Measurements from ENCODE around the gene GOLGA7B.

GOLGA7B gene

DNA sequence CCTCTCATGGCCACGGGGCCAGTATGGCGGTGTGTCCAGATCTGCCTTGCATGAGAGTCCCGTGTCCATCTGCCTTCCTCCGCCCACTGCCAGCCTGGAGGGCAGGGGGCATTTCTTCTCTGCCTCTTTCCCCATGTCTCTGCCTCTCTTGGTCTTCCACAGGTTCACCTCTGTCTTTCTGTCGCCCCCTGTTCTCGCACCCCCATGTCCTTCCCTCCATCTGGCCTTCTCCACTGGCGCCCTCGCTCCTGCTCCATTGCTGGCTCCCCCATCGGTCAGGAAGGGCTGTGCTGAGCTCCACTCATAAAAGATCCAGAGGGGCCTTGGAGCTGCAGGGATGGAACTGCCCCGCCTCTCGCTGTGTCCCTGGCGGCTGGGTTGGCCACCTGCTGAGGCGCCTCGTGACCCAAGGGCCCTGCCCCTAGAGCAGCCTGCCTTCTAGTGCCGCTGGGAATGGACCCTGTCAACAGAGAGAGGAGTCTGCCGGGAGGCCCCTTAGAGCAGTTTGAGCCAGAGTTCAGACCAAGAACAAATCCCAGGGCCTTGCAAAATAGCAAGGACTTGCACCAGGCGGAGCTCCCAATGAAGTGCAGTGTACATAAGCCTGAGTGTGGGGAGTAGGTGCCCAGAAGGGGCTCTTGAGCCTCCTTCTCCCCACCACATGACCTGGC, 42.0 kb downstream of the GOLGA7B start:
- in situ Hi-C loops (cut with HindIII; ENCODE audit: low sequenced_read_pairs): no loop called here

DNA sequence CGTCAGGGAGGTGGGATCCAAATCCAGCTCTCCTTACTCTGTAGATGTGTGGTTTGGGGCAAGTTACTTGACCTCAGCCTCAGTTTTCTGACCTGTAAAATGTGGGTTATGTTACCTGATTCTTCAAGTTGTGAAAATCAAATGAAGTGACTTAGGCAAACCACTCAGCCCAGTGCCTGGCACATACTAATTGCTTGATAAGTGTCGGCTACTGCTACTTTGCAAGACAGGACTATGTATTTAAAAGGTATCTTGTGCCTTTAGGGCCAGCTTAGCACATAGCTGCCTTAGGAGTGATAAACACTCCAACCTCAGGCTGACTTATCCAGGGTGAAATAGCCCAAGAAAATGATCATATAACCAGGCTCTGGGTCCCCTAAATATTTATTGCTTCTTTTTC, 42.9 kb downstream of the GOLGA7B start:
- in situ Hi-C loops (cut with HindIII; ENCODE audit: low sequenced_read_pairs): no loop called here

DNA sequence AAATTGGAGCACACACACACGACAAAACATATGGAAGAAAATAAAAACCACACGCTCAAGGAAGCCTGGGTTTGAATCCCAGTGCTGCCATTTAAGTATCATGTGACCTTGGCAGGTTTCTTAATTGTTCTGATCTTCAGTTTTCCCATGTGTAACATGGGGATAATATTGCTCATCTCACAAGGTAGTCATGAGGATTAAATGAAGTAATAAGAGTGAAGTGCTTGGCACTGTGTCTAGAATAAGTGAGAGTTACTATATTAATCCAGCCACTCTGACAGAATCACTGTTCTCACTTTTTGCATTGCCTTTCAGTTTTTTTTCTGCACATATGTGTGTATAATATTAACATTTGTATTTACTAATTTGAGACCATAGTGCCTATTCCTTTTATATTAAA, 43.3 kb downstream of the GOLGA7B start:
- in situ Hi-C loops (cut with HindIII; ENCODE audit: low sequenced_read_pairs): no loop called here

DNA sequence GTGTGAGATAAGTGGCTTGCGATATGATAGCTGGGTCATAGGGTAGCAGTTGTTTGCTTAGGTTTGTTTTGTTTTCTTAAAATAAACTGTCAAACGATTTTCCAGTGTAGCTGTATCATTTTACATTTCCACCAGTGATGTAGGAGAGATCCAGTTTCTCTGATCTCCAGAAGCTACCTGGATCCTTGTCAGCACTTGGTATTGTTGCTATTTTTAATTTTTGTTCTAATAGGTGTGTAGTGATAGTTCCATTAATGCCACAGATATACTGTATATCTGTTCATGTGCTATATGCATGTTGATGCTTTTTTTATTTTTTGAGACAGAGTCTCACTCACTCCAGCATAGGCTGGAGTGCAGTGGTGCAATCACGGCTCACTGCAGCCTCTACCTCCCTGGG, 44.4 kb downstream of the GOLGA7B start:
- in situ Hi-C loops (cut with HindIII; ENCODE audit: low sequenced_read_pairs): no loop called here

DNA sequence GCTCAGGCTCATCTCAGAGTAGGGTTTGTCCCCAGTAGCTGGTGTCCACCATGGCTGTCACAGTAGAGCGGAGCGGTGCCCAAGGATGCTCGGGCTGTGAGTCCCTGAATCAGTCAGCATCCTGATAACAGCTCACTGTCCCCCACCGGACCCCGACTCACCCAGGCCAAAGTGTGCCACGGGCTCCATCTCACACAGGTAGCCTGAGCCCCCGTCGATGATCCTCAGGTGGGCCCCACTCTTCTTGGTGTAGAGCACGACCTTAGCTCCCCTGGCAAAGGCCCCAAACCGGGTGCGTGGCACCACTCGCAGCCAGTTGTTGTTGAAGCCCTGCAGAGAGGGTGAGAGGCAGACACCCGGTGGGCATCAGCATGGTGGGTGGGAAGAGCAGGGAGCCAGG, 45.4 kb downstream of the GOLGA7B start:
- in situ Hi-C loops (cut with HindIII; ENCODE audit: low sequenced_read_pairs): no loop called here

DNA sequence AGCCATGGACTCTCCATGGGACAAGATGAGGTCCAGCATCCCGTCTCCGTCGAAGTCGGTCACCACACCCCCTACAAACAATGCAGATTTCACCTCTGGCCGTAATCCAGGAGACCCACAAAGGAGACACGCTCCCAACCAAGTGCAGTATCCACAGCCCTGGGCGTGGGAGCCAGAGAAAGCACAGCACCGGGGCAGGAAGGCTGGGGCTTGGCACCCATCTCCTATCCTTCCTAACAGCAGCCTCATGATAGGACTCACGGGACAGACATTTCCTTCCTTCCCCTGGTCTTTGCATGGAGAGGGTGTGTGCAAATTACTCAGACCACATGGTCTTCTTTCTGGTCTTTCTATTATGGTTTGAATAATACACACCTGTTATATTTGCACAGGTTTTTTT, 46.3 kb downstream of the GOLGA7B start:
- in situ Hi-C loops (cut with HindIII; ENCODE audit: low sequenced_read_pairs): no loop called here

DNA sequence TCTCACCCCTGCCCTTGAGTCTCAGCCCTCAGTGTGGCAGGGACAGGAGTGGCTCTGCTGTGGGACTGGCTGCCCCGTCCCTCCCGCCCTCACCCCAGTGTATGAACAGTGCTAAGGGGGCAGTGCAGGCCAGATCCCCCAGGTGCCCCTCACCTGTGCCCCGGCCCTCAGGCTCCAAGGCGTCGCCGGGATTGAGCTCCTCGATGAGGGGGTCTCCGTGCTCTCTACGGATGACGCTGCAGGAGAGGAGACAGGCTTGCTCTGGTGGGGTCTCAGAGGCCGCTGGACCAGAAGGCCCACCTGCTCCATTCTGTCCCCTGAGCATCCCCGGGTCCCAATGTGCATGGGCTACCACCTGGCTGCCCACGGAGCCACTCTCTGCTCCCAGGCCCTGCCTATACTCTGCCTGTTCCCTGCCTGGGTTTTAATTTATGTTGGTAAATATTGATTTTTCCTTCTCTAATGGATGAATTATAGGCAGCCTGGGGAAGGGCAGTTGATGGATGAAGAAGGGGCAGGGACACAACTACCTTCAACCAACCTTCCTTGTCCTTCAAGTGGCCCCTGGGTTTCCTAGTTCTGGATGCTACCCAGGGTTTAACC, 47.2 kb downstream of the GOLGA7B start:
- in situ Hi-C loops (cut with HindIII; ENCODE audit: low sequenced_read_pairs): no loop called here

DNA sequence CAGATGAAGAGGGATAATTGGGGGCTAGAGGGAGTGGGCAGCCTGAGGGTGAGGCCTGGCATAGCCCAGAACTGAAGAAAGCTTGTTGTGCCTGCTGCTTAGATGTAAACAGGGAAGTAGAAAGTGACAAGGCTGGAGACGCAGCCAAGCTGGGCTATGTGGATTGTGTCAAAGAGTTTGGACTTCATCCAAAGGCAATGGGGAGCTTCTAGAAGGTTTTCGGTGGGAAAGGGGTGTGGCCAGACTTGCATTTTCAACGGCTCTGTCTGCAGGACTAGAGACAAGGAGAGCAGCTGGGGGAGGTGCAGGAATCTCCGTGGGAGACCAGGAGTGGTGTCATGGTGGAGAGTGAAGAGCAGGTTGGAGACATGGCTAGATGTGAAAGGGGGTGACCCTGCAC, 48.8 kb downstream of the GOLGA7B start:
- in situ Hi-C loops (cut with HindIII; ENCODE audit: low sequenced_read_pairs): no loop called here

DNA sequence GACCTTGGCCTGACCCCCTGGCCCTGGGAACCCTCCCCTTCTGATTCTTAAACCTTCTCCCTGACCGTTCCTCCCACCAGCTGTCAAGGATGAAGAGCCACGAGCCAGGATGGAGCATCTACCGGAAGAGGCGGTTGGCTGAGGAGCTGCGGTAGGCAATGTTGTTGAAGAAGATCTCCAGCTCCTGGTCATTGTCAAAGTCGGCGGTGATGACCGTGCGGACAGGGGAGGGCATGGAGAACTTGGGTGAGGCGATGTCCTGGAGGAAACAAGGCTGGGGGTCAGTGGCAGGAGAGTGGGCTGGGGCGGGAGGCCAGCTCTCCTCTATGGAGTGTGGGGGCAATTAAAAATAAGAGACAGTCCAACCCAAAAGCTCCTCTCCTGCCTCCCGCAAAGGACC, 51.7 kb downstream of the GOLGA7B start:
- in situ Hi-C loops (cut with HindIII; ENCODE audit: low sequenced_read_pairs): no loop called here

DNA sequence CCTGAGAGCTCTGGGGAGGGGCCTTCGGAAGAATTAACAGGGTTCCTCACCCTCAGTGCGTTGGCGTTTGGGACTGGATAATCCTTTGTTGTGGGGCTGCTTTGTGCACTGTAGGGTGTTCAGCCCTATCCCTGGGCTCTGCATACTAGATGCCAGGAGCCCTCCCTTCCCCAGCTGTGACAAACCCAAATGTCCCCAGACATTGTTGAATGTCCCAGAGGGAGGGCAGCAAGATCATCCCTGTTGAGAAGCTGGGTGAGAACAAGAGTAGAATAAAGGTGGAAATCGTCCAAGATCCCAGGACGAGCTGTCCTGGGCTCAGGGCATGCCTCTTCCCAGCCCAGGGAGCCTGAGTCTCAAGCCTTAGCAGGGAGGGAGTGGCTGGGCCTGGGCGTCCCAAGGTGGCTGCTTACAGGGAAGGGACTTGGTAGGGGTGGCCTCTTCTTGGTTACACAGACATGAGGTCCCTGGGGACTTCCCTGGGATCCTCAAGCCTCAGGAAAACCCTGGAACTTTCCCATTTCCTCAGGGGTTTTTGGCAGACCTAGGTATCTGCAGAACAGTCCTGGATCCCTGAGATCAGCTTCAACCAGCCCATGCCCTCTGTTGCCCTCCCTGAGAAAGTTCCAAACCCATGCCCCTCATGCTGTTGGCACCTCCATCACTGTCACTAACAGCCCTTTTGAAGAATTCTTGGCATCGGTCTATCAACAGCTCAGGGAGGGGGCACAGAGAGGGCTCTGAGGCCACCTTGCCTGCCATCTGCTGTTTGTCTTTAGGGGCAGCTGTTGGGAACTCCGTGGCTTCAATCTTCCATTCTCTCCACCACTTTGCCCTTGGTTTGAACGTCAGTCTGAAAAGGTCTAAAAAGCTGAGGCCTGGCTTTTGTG, 53.7 kb downstream of the GOLGA7B start:
- in situ Hi-C loops (cut with HindIII; ENCODE audit: low sequenced_read_pairs): no loop called here

DNA sequence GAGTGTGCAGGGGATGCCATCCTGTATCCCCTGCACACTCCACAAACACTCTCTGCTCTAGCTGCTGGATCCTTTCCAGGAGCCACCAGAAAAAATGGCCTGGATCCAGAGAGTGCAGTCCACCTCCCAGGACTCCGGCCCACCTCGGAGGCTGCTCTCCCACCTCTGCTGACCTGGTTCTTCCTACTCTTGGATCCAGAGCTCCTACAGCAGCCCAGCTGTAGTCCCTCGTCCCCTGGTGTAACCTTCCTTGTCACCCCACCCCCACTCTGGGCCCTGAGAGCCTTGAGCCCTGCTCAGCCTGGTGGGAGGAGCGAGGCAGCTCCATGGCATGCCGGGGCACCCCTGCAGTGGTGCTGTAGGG, 54.4 kb downstream of the GOLGA7B start:
- in situ Hi-C loops (cut with HindIII; ENCODE audit: low sequenced_read_pairs): no loop called here

DNA sequence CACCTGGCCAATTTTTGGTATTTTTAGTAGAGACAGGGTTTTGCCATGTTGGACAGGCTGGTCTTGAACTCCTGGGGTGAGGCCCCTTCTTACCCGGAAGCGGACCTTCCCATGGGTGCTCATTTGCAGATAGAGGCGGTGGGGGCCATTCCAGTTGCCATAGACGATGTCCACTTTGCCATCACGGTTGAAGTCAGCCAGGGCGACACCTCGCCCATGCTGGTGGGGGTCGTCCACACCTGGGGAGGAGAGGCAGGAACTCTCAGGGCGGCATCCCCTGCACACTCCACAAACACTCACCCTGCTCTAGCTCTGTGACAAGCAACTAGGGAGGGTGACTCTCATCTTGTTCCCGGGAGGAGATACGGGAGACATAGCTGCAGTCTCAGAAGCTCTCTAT, 54.9 kb downstream of the GOLGA7B start:
- in situ Hi-C loops (cut with HindIII; ENCODE audit: low sequenced_read_pairs): no loop called here

DNA sequence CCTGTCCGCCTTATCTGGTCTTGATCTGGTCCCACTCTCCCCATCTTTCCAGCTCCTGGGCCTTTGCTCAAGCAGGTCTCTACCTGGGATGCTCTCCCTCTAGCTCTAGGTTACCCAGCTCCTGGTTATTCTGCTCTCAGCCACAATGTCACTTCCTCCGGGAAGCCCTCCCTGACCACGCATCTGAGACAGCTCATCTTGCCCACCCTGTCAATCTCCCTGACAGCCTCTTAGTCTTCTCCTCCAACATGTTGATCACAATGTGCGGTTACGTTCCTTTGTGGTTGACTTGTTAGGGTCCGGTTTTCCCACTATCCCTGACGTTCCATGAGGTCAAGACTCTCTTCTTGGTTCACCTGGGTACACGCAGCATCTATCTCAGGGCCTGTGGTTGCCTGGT, 55.6 kb downstream of the GOLGA7B start:
- in situ Hi-C loops (cut with HindIII; ENCODE audit: low sequenced_read_pairs): no loop called here

DNA sequence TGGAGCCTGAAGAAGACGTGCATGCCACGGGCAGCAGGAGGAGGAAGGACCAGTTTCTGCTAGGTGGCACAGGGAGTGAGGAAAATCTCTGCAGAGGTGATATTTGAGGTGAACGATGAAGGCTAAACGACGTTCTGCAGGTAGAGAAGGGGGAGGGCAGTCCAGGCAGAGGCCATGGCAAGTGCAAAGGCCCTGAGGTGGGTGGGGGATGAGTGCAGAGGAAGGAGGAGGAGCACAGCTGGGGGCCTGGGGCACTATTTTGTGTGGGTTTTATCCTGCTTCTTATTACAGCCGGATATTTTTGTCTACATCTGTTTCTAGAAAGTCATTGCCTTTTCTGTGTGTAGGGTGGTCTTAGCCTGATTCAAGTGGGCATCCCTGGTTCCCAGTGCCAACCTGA, 57.6 kb downstream of the GOLGA7B start:
- in situ Hi-C loops (cut with HindIII; ENCODE audit: low sequenced_read_pairs): no loop called here

DNA sequence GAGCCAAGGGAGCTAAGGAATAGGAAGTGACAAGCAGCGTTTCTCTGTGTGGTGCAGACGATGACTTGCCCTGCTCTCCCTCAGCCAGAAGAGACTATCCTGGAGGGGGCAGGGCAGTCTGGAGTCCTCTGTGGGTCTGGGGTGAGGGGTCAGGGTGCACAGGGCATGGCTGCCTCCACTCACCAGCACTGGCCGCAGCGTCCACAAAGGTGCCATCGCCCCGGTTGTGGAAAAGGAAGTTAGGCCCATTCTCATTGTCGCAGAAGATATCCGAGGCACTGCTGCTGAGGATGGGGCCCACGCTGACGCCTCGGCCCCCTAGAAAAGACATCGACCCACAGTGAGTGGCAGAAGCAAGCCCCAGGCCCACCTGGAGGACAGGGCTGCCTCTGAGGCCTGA, 58.2 kb downstream of the GOLGA7B start:
- in situ Hi-C loops (cut with HindIII; ENCODE audit: low sequenced_read_pairs): no loop called here

DNA sequence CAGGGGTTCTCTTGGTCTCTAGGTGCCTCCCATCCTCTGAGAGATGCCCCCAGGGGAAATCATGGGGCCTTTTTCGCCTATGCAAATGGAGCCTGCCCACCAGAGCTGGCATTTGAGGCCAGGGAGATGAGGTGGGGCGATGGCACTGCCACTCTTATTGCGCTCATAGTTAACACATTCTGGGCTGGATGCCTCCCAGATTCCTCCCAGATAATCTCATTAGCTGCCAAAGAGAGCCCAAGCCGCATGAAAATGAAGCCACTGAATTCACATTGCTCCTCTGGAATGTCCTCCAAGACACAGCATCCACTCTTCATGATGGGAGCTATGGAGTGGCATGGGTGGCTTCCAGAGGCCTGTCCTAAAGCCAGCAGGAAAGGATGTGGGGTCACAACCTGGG, 61.0 kb downstream of the GOLGA7B start:
- in situ Hi-C loops (cut with HindIII; ENCODE audit: low sequenced_read_pairs): no loop called here

DNA sequence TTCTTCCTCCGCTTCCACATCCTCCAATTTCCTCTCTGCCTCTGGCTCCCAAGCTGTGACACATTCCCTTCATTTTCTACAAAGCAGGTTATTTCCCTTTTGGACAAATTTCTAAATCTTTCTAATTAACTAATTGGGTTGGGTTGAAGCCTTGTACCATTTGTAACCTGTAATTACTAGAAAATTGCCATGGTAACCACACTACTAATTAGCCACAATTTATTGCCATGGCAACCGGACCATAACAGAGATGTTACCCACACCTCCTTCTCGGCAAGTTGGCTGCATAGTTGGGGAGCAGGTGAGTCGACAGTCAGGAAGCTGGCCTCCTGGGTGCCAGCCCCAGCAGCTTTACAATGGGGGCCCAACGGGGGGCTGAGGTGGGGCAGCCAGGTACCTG, 61.6 kb downstream of the GOLGA7B start:
- in situ Hi-C loops (cut with HindIII; ENCODE audit: low sequenced_read_pairs): no loop called here

DNA sequence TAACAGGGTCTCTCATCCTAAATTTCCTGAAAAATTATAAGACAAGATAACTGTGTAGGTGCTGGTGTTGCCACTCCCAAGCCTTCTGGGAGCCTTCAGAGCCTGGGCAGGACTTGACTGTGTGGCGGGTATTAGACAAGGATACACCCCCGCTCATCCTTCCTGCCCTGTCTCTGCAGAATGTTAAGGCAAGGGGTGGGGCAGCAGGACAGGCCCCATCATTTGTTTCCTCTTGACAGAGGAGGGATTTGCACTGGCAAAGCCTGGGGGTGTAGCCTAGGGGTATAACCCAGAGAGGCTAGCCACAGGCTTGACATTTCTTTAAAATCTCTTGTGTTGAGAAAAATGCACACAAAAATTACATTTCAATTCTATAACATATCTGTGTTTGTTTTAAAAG, 63.5 kb downstream of the GOLGA7B start:
- in situ Hi-C loops (cut with HindIII; ENCODE audit: low sequenced_read_pairs): no loop called here

DNA sequence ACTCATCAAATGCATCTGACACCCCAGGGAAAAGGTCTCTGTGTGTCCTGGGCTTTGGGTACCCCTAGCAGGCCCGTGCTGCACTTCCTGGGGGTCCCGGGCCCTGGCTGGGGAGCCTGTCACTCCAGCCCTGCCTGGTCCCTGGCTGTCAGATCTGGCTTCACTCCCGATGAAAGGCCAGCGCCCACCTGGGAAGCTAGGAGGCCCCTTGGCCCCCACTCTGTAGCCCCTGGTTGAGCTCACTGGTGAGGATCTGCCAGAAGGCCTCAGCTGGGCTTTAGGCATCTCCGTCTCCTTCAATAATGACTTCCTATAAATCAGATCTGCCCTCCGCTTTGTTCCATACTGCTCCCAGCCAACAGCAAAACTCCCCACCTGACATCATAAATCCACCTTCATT, 64.0 kb downstream of the GOLGA7B start:
- in situ Hi-C loops (cut with HindIII; ENCODE audit: low sequenced_read_pairs): no loop called here

DNA sequence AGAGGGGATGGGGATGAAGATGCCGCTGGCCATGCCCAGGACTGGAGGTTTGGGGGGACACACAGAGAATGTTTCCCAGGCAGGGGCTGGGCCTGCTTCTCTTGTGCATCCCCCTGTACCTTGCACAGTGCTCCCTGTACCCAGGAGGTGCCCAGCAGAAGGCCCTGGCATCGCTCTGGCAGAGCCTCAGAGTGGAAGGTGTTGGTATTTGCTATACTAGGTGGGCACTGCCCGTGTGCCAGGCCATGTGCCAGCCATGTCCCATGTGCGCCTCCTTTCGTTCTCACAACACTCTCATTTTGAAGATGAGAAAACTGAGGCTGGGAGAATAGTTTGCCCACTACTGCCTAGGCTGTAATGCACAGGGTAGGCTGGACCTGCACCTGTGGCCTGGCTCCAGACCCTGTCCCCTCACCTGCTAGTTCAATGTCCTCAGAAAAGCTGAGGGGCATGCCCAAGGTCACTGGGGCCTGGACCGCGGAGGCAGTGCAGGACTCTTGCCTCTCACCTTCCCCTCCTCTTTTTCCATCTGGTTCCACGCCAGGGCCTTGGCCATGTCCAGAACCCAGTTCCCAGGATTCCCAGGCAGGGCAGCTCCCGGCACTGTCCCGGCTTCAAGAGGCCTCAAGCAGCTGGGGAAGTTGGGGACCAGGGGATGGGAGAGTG, 64.7 kb downstream of the GOLGA7B start:
- in situ Hi-C loops (cut with HindIII; ENCODE audit: low sequenced_read_pairs): no loop called here

DNA sequence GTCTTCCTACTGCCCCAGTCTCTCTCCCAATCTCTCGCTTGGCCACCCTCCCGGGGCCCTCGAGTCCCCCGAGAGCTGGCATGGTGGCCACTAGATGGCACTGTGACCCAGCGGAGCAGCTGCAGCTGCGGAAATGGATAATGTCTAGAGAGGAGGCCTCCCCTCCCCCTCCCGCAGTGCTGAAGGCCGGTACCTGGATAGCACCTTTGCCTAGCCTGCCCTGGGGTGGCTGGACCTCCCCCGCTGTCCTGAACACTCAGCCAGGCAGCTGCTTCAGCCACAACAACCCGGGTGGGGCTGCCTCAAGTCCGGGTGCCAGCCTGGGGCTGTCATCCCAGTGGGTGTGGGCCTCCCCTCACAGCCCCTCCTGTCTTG, 65.2 kb downstream of the GOLGA7B start:
- in situ Hi-C loops (cut with HindIII; ENCODE audit: low sequenced_read_pairs): no loop called here
